ENCODE data around the gene TBC1D22A.

Gene TBC1D22A

GRCh38 chr22:47021371-47022074 lies 259.1 kb downstream of the TBC1D22A start:
- DNase-seq: no peak

GRCh38 chr22:47022075-47022473 lies 259.6 kb downstream of the TBC1D22A start:
- no peak for DNase-seq

- DNase-seq: no peak
Measured at GRCh38 chr22:47022475-47022874, 260.0 kb downstream of the TBC1D22A start.

- no peak for DNase-seq
Measured at GRCh38 chr22:47023871-47024270, 261.4 kb downstream of the TBC1D22A start.

- DNase-seq: no peak
Measured at GRCh38 chr22:47027766-47028165, 265.3 kb downstream of the TBC1D22A start.

GRCh38 chr22:47029244-47030074 lies 267.0 kb downstream of the TBC1D22A start:
- no peak for DNase-seq

GRCh38 chr22:47030143-47030661 lies 267.8 kb downstream of the TBC1D22A start:
- DNase-seq: peak in 1 of 2 donors; percentile 16

GRCh38 chr22:47030881-47031627 lies 268.6 kb downstream of the TBC1D22A start:
- DNase-seq: no peak

- no peak for DNase-seq
Measured at GRCh38 chr22:47031628-47031915, 269.1 kb downstream of the TBC1D22A start.

- no peak for DNase-seq
Measured at GRCh38 chr22:47032091-47032943, 269.9 kb downstream of the TBC1D22A start.

GRCh38 chr22:47032956-47033647 lies 270.7 kb downstream of the TBC1D22A start:
- no peak for DNase-seq

GRCh38 chr22:47033648-47034000 lies 271.2 kb downstream of the TBC1D22A start:
- no peak for DNase-seq

GRCh38 chr22:47034076-47034808 lies 271.8 kb downstream of the TBC1D22A start:
- DNase-seq: no peak

- DNase-seq: no peak
Measured at GRCh38 chr22:47034905-47035419, 272.5 kb downstream of the TBC1D22A start.

- no peak for DNase-seq
Measured at GRCh38 chr22:47035425-47035881, 273.0 kb downstream of the TBC1D22A start.

GRCh38 chr22:47036352-47036751 lies 273.9 kb downstream of the TBC1D22A start:
- DNase-seq: no peak

GRCh38 chr22:47036936-47037485 lies 274.6 kb downstream of the TBC1D22A start:
- no peak for DNase-seq

GRCh38 chr22:47038206-47038835 lies 275.9 kb downstream of the TBC1D22A start:
- no peak for DNase-seq

- no peak for DNase-seq
Measured at GRCh38 chr22:47039356-47039755, 276.9 kb downstream of the TBC1D22A start.

Data from hippocampal formation (tissue), 2 donors.